CD4-positive, alpha-beta T cell treated with Interferon alpha-2 for 1 hour (primary cell): ENCODE measurements around the gene ATIC.

ENCODE experiments used
- DNase-seq, 2 donors: peaks; one replicate each; pipeline ENCODE4 v3.0.0-alpha.2; 2020 to 2022

Gene ATIC

GRCh38 chr2:215361876-215362561, 50.2 kb downstream of the ATIC start:
- DNase-seq, result no peak

DNA sequence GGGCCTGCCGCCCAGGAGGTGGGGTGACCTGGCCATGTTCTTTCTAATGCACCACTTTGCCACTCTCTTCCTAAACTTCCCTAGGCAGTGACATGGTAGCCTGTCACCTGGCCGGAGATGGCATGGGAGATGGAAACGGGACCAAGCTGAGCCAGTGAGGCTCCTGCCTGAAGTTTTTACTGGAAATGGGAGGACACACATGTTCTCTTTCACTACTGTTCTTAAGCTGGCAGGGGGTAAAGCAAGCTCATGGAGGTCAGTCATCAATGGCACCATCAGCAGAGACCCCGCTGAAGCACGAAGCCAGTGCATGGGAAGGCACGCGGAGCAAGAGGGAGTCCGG, 50.7 kb downstream of the ATIC start:
- no peak for DNase-seq

GRCh38 chr2:215363039-215363438, 51.2 kb downstream of the ATIC start:
- DNase-seq, result no peak

DNA sequence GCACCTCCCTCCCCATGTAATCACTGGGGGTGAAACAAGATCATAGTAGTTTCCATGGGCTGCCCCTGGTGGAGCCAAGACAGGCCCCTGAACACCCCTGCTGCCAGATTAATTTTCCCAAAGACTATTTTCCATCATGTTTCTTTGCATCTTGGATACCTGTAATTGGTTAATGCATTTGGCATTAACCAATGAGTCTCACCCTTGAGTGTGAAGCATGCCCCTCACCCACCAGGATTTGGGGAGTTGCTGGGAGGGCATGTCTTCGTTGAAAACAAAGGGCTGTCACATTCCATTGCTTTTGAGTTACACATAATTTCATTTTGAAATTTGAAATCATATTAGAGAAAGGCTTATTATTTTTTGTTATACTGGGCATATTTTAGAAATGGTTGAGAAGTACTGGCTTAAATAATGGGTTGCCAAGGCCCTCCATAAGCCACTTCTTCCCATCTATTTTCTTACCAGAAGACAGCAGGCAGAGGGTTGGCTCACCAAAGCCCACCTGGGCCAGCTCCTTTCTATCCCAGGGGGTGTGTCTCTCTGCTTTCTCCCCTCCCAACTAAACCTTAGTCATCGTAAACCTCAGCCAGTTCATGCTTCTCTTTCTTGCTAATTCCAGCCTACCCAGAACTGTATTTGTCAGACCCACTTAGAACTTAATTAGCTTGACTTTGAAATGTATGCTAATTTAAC, 51.8 kb downstream of the ATIC start:
- no peak for DNase-seq

- no peak for DNase-seq
These were observed 52.6 kb downstream of the ATIC start for GRCh38 chr2:215364157-215365155.

DNA sequence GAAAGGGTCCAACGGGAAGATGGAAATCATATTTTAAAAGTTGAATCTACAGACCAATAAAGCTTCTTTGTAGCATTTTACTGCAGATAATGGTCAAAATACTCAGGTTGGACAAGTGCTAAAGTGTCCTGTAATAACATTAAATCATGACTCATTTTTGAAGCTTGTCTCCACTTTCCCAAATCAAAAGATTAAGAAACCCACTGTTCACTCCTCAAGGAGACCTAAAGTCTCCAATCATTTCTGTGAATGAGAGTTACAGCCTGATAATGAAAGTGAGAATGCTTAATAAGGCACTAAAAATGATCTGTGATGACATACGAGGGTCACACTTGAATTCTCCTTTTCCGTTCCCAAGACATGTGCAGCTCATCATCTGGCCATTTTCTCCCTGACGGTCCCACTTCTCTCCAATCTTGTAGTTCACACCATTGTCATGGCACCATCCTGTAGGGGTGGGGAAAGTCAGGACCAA, 53.4 kb downstream of the ATIC start:
- no peak for DNase-seq

DNA sequence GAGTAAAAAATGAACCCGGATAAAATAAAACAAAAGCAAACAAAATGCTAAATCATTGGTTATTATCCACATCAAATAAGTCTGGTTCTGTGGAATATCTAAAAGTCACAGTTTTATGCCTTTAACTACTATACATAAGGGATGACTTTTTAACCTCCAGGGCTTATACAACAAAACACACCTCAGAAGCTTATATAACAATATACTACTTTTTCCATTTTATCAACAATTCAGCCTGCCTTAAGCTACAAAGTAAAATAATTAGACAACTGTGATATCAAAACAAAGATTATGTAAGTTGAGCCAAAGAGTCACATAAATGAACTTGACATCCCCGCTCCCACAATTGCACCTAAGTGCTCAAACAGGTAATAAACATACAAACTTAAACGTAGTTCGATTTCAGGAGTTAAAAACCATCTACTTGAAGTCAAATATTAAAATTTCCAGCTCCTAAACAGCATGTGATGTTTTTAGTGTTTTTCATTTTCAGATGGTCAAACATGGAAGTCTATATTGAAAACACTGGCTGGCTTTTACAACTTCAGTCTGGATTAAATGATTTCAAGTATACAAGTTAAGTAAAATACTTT, 54.7 kb downstream of the ATIC start:
- no peak for DNase-seq

DNA sequence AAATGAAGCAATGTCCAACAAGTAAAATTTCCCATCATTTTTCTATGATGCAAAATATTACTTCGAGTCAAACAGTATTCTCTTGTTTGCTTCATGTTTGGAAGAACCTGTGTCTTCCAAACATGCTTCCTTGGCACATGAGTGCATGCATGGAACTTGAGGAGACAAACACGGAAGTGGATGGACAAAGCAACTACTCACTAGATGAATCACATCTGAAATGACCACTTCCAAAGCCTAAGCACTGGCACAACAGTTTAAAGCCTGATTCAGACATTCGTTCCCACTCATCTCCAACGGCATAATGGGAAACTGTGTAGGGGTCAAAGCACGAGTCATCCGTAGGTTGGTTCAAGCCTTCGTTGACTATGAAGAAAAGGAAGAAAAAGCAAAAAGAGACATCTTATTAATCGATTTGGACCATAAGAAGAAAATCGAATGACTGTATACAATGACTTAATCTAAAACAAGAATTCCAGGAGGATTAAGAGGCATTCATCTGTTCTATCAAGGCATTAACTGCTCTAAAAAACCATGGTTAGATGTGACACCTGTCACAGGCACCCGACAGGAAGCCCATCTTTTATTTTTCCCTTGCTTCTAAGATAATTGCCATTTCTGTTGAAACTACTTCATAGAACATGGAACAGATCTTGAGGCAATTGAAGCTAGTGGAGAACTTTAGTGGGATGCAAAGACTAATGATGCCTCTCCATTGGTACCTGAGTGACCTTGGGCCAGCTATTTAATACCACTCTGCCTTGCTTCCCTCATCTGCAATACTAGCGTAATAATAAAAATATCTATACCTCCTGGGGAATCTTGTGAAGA, 56.0 kb downstream of the ATIC start:
- no peak for DNase-seq

GRCh38 chr2:215368493-215368809, 56.6 kb downstream of the ATIC start:
- DNase-seq, result no peak

DNA sequence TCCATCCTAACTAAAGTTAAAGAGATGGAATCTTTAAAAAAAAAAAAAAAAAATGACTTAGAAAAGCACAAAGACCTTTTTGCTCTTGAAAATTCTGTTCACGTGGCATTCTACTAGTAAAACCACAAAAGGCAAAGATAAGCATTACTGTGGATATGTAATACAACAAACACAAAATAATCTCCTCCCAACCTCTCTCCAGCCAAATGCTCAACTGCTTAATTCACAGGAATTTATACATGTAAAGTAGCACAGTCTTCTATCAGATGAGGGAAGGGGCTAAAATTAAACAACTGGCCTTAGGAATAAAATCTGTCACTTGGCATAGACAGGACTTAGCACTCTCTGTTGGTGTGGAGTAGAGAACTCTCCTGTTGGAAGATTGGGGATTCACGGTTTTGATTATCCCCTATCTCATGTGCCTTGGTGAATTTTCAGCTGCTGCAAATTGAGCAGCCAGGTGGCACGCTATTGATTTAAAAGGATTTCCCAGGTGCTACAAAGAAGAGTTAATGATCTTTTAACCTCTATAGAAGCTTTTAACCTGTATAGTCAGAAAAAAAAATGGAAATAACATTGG, 57.4 kb downstream of the ATIC start:
- DNase-seq, result no peak

- DNase-seq, result no peak
These were observed 58.5 kb downstream of the ATIC start for GRCh38 chr2:215370112-215370965.

- DNase-seq, result no peak
These were observed 60.3 kb downstream of the ATIC start for GRCh38 chr2:215371915-215372897.

DNA sequence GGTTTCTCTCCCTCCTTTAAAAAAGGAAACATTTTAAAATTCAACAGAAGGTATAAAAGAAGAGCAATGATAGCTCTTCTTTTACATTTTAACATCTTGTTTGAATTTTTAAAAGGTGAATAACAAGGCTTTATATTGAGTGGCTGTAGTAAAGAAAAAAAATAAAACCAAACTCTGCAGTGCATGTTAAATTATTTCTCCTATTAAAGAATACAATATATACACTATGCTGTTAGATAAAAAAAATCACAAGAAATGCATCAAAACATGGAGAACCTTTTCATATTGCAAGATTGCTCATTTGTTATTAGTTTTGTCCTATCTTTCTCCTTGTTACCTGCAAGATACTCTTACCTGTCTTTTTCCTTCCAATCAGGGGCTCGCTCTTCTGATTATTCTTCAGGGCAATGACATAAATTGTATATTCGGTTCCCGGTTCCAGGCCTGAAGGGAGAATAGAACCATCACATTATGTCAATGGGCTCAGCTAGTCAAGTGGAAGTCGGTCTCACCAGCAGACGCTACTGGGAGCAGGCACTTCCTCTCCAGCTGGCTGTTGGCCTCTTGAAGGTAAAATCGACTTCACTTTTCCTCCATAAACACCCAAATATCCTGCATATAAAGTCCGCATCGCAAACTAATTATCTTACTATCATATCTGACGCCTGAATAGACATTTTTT, 61.2 kb downstream of the ATIC start:
- no peak for DNase-seq

DNA sequence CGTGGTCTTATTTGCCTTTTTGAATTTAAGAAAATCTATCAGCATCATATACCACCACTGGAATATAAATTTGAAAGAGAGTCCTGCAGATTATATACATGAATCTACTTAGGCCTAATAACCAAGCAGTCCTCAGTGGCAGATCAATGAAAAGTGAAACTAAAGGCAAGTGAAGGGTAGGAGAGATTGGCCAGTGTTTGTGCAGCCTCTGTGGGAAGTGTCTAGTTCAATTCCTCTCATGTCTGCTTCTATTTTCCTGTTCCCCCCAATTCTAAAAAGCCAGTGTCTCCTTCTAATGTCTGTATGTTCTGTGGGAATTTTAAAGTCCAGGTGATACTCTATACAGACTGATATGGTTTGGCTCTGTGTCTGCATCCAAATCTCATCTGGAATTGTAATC, 62.1 kb downstream of the ATIC start:
- no peak for DNase-seq

GRCh38 chr2:215374642-215375466, 63.0 kb downstream of the ATIC start:
- no peak for DNase-seq

DNA sequence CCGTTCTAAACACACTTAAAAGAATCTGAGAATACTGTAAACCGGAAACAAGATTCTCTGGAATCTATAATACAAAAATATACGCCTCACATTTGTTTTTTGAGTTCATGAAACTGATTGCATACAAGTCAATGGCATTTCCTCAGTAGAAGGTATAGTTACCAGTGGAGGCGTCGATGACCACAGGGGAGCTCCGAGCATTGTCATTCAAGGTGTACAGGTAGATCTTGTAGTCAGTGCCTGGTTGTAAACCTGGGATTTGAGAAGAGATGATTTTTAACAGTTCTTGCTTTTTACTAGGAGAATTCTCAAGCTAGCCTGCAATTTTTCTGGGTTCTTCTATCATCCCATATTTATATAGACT, 63.6 kb downstream of the ATIC start:
- DNase-seq, result no peak

GRCh38 chr2:215376103-215376780, 64.4 kb downstream of the ATIC start:
- no peak for DNase-seq

GRCh38 chr2:215377283-215377682, 65.4 kb downstream of the ATIC start:
- no peak for DNase-seq
